Ishikawa (cell line): ENCODE measurements around the gene RMRP.

Experiments used
- CEBPB ChIP-seq: IDR thresholded peaks from 2 replicates; pipeline ENCODE4 v1.6.1; 2012
- CREB1 ChIP-seq: IDR thresholded peaks from 2 replicates; pipeline ENCODE4 v1.6.1; 2012; ENCODE audit warnings: low read depth
- EGR1 ChIP-seq: IDR thresholded peaks from 2 replicates; pipeline ENCODE4 v1.6.1; 2012
- EP300 ChIP-seq: IDR thresholded peaks from 2 replicates; pipeline ENCODE4 v1.6.1; 2012; ENCODE audit warnings: borderline replicate concordance
- FOXM1 ChIP-seq: IDR thresholded peaks from 2 replicates; pipeline ENCODE4 v1.6.1; 2012; ENCODE audit warnings: low read depth, borderline replicate concordance
- MAX ChIP-seq: IDR thresholded peaks from 2 replicates; pipeline ENCODE4 v1.6.1; 2012
- NFIC ChIP-seq: IDR thresholded peaks from 2 replicates; pipeline ENCODE4 v1.6.1; 2012
- RAD21 ChIP-seq: IDR thresholded peaks from 2 replicates; pipeline ENCODE4 v1.6.1; 2012; ENCODE audit warnings: low read depth
- REST ChIP-seq: IDR thresholded peaks from 2 replicates; pipeline ENCODE4 v1.6.1; 2012; ENCODE audit warnings: low read depth, mild to moderate bottlenecking
- TAF1 ChIP-seq: IDR thresholded peaks from 2 replicates; pipeline ENCODE4 v1.6.1; 2012; ENCODE audit warnings: low read depth, mild to moderate bottlenecking
- TCF12 ChIP-seq: IDR thresholded peaks from 2 replicates; pipeline ENCODE4 v1.6.1; 2012; ENCODE audit warnings: low read depth
- TEAD4 ChIP-seq: IDR thresholded peaks from 2 replicates; pipeline ENCODE4 v1.6.1; 2012
- USF1 ChIP-seq: IDR thresholded peaks from 2 replicates; pipeline ENCODE4 v1.6.1; 2012
- YY1 ChIP-seq: IDR thresholded peaks from 2 replicates; pipeline ENCODE4 v1.6.1; 2012; ENCODE audit warnings: low read depth
- ZBTB7A ChIP-seq: IDR thresholded peaks from 2 replicates; pipeline ENCODE4 v1.6.1; 2012; ENCODE audit warnings: low read depth

RMRP gene

GRCh38 chr9:35691334-35691650, 33.5 kb upstream of the RMRP start:
- TF ChIP-seq CREB1 (no peak), CEBPB (no peak), NFIC (no peak), EP300 (no peak), FOXM1 (no peak), TEAD4 (no peak), TAF1 (no peak), USF1 (no peak), RAD21 (no peak), MAX (no peak), TCF12 (no peak), REST (no peak), YY1 (no peak), EGR1 (no peak), ZBTB7A (no peak; the same call in 1 of the 2 replicates)

GRCh38 chr9:35690614-35691333, 33.0 kb upstream of the RMRP start:
- TF ChIP-seq FOXM1 (peak; percentile 24; the same call in 1 of the 2 replicates), CEBPB (no peak), TCF12 (no peak), EP300 (0 out of 2 replicates have a peak, but pooled peaks have one; percentile 21), TAF1 (peak; percentile 38), TEAD4 (peak; percentile 14), CREB1 (no peak), RAD21 (no peak), YY1 (no peak), NFIC (no peak), USF1 (peak; percentile 68), ZBTB7A (no peak; the same call in 1 of the 2 replicates), MAX (peak; percentile 58), REST (no peak), EGR1 (no peak)

- TF ChIP-seq CEBPB (no peak), YY1 (no peak), REST (no peak), TAF1 (no peak), RAD21 (no peak), USF1 (no peak), CREB1 (no peak), ZBTB7A (no peak), EP300 (no peak), FOXM1 (no peak), MAX (no peak)
Observed at GRCh38 chr9:35690294-35690613, 32.4 kb upstream of the RMRP start.
